Heart left ventricle (tissue), 13 donors: ENCODE results near the gene FREY1.

Experiments used
- POLR2A ChIP-seq, 2 donors: fragments of 450-650 bp; IDR thresholded peaks; one replicate each; pipeline ENCODE4 v1.6.1; 2017; ENCODE audit warnings: antibody characterized with exemption in 2 of 2, mild to moderate bottlenecking in 2 of 2, moderate library complexity in 2 of 2
- TF ChIP-seq, protein P1 (sequence below), 12 donors: fragments of 200-600 bp; sonication (generic) in 4 of 12; IDR thresholded peaks; one replicate each; pipeline versions ENCODE4 v1.5.0 to v1.8.0; 2018 to 2022; ENCODE audit warnings: antibody characterized with exemption in 12 of 12, mild to moderate bottlenecking in 5 of 12
- donor health status: ischemic (EF 13 %, LVEDD 7.1; RV severe dilation, severe dysfunction).
- donor health status: DM: no; HTN: yes; CAD: no.
- donor health status: DM: no; HTN: no; CAD: no.
- donor health status: ischemic (EF 25% LVEDD 6.9; RV normal size, moderate dysfunction).
- donor health status: ischemic (EF 25% LVEDD 5.7; RV mildly dilated, moderate dysfunction).
- donor health status: ischemic (EF 35%, LVEDD 5.7; RV mildly dilated, moderate dysfunction).
- donor health status: nonischemic (EF 11% LVEDD 7.7; RV severe dilation, severe dysfunction).
- donor health status: DM: yes; HTN: yes; CAD: no.
- donor health status: PGD.
- donor health status: ischemic (EF 29% LVEDD 5.4; RV normal size, mild dysfunction).
- donor health status: nonischemic (EF 23%, LVEDD 6.1; RV moderate dilation, normal function).

DNA sequence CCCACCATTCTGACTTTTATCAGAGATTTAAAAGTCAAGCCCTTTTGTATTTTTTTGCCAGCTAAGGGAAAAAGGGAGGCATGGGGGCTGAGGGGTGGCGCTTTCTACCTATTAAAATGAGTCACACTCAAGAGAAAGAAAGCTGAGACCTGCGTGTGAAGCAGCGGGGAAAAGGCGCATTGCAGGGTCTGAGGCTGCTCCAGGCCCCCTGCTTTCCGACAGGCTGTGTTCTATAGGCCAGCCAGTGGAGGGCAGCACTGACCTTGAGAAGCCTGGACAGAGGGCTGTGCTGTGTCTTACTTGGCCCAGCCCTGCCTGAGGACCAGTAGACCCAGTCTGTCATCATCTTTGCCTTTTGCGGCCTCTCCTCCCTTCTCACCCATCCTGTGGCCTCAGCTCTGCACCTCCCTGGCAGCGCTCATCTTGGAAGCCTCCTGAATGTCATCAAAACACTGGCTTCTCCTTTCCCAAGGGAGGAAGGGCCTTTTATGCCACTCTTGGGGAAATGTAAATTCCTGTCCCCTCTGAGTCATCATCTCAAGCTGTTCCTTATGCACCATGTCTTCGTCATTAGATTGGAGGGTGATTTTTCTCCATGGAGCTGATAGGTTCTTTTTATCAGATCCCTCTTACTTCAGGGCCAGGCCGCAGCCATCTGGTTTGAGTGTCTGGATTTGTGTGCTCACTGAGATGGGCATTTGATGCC, 34.3 kb downstream of the FREY1 start:
- TF ChIP-seq, protein P1, sequence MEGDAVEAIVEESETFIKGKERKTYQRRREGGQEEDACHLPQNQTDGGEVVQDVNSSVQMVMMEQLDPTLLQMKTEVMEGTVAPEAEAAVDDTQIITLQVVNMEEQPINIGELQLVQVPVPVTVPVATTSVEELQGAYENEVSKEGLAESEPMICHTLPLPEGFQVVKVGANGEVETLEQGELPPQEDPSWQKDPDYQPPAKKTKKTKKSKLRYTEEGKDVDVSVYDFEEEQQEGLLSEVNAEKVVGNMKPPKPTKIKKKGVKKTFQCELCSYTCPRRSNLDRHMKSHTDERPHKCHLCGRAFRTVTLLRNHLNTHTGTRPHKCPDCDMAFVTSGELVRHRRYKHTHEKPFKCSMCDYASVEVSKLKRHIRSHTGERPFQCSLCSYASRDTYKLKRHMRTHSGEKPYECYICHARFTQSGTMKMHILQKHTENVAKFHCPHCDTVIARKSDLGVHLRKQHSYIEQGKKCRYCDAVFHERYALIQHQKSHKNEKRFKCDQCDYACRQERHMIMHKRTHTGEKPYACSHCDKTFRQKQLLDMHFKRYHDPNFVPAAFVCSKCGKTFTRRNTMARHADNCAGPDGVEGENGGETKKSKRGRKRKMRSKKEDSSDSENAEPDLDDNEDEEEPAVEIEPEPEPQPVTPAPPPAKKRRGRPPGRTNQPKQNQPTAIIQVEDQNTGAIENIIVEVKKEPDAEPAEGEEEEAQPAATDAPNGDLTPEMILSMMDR (IDR thresholded peaks at IDR 0.05) = peak; percentile 44 to 70 (median 60)
- TF ChIP-seq POLR2A (IDR thresholded peaks at IDR 0.05) = no peak
